Measurements from ENCODE around the gene FBXO28.

FBXO28 gene

DNA sequence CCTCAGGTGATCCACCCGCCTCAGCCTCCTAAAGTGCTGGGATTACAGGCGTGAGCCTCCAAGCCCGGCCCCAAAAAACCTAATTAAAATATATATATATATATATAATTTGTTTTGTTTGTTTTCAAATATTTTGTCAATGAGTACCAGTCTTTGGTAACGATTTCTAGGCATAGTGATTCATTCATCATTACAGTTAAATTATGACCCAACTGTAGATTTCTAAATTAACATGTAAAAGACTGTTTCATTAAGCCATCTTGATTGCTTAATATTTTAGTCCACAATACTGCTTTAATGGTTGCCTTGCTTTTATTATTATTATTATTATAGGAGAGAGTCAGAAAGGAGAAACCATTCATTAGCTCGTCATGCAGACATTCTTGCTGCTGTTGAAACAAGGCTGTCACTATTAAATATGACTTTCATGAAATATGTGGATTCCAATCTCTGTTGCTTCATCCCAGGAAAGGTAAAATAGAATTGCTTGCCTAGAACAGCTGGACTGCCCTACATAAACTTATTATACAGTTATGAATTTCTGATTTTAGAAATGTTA lies 19.9 kb downstream of the FBXO28 start:
- in situ Hi-C loops (cut with HindIII; ENCODE audit: low pct_ligation_motif_present, low pct_unique_long_range_greater_than_20kb, low sequenced_read_pairs), result no loop called here
- no peak for DNase-seq

DNA sequence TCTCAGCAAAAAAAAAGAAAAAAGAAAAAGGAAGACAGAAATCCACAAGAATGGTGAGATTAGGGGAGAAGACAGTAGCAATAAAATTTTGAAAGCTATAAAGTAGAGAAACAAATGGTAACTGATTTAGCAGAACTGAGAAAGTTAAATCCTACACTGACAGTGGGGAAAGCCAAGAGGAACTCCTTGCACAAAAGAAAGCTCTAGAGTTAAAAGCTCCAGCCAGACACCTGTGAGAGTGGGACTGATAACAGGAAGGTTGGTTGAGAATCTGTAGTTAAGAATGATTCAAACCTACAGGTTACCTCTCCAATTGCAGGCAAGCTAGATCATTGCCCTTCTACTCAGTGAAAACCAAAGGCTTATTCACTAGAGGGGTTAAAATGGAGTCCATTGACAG lies 23.6 kb downstream of the FBXO28 start:
- in situ Hi-C loops (cut with HindIII; ENCODE audit: low pct_ligation_motif_present, low pct_unique_long_range_greater_than_20kb, low sequenced_read_pairs), result no loop called here
- no peak for DNase-seq

GRCh38 chr1:224138198-224138597 lies 24.3 kb downstream of the FBXO28 start:
- in situ Hi-C loops (cut with HindIII; ENCODE audit: low pct_ligation_motif_present, low pct_unique_long_range_greater_than_20kb, low sequenced_read_pairs), result no loop called here
- DNase-seq, result no peak

DNA sequence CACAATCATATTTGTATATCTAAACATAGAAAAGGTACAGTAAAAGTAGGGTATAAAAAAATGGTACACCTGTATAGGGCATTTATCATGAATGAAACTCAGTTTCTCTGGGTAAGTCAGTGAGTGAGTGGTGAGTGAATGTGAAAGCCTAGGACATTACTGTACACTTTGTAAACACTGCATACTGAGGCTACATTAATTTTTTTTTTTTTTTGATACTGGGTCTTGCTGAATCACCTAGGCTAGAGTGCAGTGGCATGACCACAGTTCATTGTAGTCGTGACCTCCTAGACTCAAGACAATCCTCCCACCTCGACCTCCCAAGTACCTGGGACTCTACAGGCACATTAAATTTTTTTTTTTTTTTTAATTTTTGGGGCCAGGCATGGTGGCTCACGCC lies 27.8 kb downstream of the FBXO28 start:
- DNase-seq, result no peak
- in situ Hi-C loops (cut with HindIII; ENCODE audit: low pct_ligation_motif_present, low pct_unique_long_range_greater_than_20kb, low sequenced_read_pairs), result no loop called here

DNA sequence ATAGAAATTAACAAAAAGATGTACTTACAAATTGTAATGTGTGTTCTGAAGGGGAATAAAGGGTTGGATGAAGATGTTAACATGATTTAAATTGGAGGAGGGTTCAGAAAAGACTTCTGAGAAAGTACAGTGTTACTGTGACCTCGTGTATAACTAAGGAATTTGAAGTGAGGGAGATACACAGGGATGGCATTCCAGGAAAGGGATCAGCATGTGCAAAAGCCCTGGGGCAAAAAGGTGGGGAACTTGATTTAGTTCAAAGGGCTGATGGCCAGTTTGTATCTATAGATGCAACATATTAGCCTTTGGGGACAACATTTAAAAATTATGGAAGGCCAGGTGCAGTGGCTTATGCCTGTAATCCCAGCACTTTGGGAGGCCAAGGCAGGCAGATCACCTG lies 35.8 kb downstream of the FBXO28 start:
- in situ Hi-C loops (cut with HindIII; ENCODE audit: low pct_ligation_motif_present, low pct_unique_long_range_greater_than_20kb, low sequenced_read_pairs), result no loop called here
- DNase-seq, result no peak

GRCh38 chr1:224151117-224151516 lies 37.2 kb downstream of the FBXO28 start:
- in situ Hi-C loops (cut with HindIII; ENCODE audit: low pct_ligation_motif_present, low pct_unique_long_range_greater_than_20kb, low sequenced_read_pairs), result no loop called here
- DNase-seq, result no peak

DNA sequence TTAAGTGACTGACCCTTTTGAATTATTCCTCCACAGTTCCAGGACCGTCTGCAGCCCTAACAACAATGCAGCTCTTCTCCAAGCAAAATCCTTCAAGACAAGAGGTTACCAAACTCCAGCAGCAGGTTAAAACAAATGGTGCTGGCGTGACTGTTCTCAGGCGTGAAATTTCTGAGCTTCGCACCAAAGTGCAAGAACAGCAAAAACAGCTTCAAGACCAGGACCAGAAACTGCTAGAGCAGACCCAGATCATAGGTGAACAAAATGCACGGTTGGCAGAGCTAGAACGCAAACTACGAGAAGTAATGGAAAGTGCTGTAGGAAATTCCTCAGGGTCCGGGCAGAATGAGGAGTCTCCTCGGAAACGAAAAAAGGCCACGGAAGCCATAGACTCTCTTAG lies 43.4 kb downstream of the FBXO28 start:
- in situ Hi-C loops (cut with HindIII; ENCODE audit: low pct_ligation_motif_present, low pct_unique_long_range_greater_than_20kb, low sequenced_read_pairs), result no loop called here
- DNase-seq, result no peak

GRCh38 chr1:224159541-224159940 lies 45.6 kb downstream of the FBXO28 start:
- in situ Hi-C loops (cut with HindIII; ENCODE audit: low pct_ligation_motif_present, low pct_unique_long_range_greater_than_20kb, low sequenced_read_pairs), result no loop called here
- DNase-seq, result no peak

- in situ Hi-C loops (cut with HindIII; ENCODE audit: low pct_ligation_motif_present, low pct_unique_long_range_greater_than_20kb, low sequenced_read_pairs), result no loop called here
- no peak for DNase-seq
These were observed 46.3 kb downstream of the FBXO28 start for GRCh38 chr1:224160171-224160682.

DNA sequence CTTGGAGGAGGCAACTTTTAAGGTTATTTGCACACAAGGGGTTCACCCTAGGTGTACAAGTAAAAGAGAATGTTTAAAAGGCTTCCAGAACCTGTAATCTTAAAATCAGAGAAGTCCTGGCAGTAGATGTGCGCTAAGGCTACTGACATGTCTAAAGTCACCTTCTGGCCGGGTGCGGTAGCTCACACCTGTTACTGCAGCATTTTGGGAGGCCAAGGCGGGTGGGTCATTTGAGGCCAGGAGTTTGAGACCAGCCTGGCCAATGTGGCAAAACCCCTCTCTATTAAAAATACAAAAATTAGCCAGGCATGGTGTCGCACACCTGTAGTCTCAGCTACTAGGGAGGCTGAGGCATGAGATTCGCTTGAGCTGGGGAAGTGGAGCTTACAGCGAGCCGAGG lies 48.9 kb downstream of the FBXO28 start:
- no peak for DNase-seq
- in situ Hi-C loops (cut with HindIII; ENCODE audit: low pct_ligation_motif_present, low pct_unique_long_range_greater_than_20kb, low sequenced_read_pairs), result no loop called here

DNA sequence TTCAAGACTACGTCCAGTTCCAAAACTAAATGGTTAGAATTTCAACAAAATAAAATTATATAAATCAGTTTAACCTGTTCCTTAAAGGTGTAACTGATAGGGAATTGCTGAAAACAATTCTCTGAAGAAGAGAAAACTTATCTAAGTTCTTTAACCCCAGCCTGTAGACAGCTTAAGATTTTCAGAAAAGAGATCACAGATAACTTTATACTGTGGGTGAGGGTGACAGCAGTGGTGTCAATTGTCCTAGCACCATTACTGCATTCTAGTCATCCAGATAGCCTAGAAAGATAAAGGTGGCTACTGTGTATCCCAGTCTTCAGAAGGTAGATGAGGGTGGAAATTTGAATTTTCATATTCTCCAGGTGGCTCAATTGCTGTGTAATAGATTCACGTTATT lies 49.4 kb downstream of the FBXO28 start:
- in situ Hi-C loops (cut with HindIII; ENCODE audit: low pct_ligation_motif_present, low pct_unique_long_range_greater_than_20kb, low sequenced_read_pairs), result no loop called here
- no peak for DNase-seq

DNA sequence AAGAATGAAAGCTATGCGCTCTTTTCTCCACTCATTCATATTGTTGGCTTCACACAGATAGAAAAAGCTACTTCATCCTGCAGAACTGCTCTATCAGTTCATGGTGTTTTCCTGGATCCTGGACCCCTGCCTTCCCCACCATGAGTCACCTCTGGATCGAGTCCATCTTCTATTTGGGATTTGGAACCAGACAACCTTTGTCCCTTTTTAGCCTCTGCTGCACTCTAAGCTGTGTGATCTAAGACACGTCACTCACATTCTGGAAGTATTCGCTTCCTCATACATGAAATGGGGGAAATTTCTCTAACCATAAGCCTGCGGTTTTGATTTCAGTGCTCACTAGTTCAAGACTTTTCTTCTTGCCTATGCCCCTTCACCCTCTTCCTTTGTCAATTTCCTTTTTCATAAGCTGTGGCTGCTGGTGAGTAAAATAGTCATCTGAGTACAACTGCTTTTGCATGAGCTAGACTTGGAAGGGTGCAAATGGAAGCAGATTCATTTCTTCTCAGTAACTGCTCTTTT lies 55.0 kb downstream of the FBXO28 start:
- in situ Hi-C loops (cut with HindIII; ENCODE audit: low pct_ligation_motif_present, low pct_unique_long_range_greater_than_20kb, low sequenced_read_pairs), result no loop called here

DNA sequence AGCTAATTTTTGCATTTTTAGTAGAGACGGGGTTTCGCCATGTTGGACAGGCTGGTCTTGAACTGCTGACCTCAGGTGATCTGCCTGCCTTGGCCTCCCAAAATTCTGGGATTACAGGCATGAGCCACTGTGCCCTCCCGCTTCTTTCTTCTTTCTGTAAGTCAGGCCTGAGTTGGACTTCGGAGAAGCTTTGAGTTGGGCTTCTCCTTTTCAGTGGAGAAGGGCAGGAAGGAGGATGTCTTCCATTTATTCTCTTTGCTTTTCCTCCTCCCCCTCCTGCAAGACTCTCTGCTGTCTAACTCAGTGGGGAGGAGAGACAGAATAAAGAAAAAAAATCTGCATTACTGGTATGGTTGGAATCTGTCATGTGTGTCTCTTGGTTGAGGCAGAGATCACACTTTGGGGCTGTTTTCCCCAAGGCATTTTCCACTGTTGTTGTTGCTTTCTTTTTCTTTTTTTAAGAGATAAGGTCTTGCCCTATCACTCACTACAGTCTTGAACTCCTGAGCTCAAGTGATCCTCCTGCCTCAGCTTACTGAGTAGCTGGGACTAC lies 55.9 kb downstream of the FBXO28 start:
- in situ Hi-C loops (cut with HindIII; ENCODE audit: low pct_ligation_motif_present, low pct_unique_long_range_greater_than_20kb, low sequenced_read_pairs), result no loop called here
- no peak for DNase-seq

More for the DNA sequence above, 55.0 kb downstream of the FBXO28 start:
- DNase-seq, result peak; percentile 86

DNA sequence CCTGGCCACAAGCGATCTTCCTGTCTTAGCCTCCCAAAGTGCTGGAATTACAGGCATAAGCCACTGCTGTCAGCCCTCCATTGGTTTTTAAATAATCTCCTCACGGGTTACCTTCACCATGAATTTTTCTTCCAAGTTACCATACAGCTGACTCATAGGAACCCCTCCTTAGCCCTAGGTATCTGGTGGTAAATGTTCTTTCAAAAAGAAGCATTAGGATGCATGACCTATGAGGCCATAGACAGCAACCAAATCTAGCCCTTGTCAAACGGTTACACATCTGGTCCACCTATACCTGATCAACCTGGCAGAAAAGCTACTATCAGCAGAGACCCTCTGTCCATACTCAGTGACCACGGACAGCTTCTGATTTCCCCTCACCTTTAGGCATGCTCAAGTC lies 56.4 kb downstream of the FBXO28 start:
- in situ Hi-C loops (cut with HindIII; ENCODE audit: low pct_ligation_motif_present, low pct_unique_long_range_greater_than_20kb, low sequenced_read_pairs), result no loop called here
- no peak for DNase-seq

- DNase-seq, result peak; percentile 64
- in situ Hi-C loops (cut with HindIII; ENCODE audit: low pct_ligation_motif_present, low pct_unique_long_range_greater_than_20kb, low sequenced_read_pairs), result no loop called here
These were observed 57.0 kb downstream of the FBXO28 start for GRCh38 chr1:224170748-224171478.

DNA sequence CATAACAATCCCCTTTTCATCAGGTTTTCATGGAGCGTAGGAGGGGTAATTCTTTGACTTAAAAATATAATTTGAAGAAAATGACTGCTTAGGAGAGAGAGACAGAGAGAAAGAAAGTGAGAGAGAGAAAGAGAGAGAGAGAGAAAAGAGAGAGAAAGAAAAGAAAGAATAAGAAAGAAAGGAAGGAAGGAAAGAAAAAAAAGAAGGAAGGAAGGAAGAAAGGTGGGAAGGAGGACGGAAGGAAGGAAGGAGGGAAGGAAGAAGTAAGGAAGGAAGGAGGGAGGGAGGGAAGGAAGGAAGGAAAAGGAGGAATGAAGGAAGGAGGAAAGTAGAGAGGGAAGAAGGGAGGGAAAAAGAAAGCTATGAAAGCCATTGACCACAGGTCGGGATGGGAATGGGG lies 58.3 kb downstream of the FBXO28 start:
- in situ Hi-C loops (cut with HindIII; ENCODE audit: low pct_ligation_motif_present, low pct_unique_long_range_greater_than_20kb, low sequenced_read_pairs), result no loop called here
- DNase-seq, result no peak

- in situ Hi-C loops (cut with HindIII; ENCODE audit: low pct_ligation_motif_present, low pct_unique_long_range_greater_than_20kb, low sequenced_read_pairs), result no loop called here
These were observed 59.6 kb downstream of the FBXO28 start for GRCh38 chr1:224173523-224173922.

DNA sequence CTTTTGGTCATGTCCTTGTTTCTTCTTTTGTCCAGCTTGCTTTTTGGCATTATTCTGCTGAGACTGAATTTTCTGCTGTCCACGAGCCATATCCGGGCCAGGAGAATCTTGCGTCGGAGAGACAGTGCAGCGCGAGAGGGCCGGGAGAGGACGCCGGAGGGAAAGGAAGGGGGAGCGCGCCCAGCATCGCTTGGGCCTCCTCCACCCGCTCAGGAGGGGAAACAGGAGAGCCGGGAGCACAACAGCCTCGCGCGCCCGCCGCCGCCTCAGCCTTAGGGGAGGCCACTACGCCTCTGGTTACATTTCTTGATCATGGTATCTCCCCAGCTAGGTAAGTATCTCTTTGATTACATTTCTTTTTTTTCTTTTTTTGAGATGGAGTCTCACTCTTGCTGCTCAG lies 61.7 kb downstream of the FBXO28 start:
- in situ Hi-C loops (cut with HindIII; ENCODE audit: low pct_ligation_motif_present, low pct_unique_long_range_greater_than_20kb, low sequenced_read_pairs), result no loop called here
- no peak for DNase-seq

More at GRCh38 chr1:224173523-224173922, 59.6 kb downstream of the FBXO28 start:
- DNase-seq, result no peak

DNA sequence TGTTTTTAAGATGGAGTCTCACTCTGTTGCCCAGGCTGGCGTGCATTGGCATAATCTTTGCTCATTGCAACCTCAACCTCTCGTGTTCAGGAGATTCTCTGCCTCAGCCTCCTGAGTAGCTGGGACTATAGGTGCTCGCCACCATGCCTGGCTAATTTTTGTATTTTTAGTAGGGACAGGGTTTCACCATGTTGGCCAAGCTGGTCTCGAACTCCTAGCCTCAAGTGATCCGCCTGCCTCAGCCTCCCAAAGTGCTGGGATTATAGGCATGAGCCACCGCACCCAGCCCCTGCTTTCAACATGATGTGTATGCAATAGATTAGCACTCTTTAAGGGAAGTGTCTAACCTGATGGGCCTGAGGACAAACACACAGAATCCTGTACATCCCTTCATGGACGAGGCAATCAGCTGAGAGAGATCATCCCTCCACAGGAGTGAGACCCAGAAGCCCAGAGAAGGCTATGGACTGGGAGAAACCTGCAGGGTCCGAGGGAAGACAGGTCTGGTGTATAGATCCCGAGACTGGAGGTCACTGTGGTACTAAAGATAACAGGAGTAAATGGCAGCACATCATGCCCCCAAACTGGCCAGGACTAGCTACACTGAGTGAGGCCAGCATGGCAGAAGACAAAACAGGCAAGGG lies 63.6 kb downstream of the FBXO28 start:
- DNase-seq, result no peak
- in situ Hi-C loops (cut with HindIII; ENCODE audit: low pct_ligation_motif_present, low pct_unique_long_range_greater_than_20kb, low sequenced_read_pairs), result no loop called here
